ENCODE results near the gene GPR153.

The GPR153 gene

DNA sequence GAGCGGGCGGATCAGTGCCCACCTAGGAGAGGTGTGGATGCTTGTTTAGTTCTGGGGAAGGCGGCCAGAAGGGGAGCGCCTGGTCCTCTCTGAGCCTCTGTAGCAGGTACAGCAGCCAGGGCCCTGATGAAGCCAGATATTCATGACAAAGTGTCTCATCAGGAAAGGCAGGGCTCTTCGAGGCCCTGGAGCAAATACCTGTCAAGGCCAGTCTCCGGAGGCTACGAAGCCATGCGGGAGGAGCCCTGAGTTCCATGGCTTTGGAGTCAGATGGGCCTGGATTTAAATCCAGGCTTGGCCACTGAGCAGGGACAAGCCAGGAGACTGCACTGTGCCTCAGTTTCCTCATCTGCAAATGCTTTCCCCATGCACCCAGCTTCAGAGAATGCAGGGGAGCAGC, 25.4 kb upstream of the GPR153 start:
- no peak for DNase-seq

DNA sequence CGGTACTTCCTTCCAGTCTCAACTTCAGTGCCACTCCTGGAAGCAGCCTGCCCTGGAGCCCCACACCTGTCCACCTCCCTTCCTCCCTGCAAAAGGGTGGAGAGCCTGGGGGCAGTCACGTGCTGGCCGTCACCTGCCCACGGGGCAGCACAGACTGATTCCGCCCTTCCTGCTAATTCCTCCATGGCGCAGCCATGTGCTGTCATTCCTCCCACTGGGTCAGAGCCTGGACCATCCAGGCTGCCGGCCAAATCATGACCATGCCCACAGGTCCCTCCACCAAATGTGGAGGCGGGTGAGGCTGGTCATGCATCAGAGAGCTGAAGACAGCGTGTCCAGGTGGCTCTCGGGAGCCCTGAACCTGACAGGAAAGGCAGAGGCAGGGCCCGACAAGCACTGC, 24.4 kb upstream of the GPR153 start:
- DNase-seq: no peak

DNA sequence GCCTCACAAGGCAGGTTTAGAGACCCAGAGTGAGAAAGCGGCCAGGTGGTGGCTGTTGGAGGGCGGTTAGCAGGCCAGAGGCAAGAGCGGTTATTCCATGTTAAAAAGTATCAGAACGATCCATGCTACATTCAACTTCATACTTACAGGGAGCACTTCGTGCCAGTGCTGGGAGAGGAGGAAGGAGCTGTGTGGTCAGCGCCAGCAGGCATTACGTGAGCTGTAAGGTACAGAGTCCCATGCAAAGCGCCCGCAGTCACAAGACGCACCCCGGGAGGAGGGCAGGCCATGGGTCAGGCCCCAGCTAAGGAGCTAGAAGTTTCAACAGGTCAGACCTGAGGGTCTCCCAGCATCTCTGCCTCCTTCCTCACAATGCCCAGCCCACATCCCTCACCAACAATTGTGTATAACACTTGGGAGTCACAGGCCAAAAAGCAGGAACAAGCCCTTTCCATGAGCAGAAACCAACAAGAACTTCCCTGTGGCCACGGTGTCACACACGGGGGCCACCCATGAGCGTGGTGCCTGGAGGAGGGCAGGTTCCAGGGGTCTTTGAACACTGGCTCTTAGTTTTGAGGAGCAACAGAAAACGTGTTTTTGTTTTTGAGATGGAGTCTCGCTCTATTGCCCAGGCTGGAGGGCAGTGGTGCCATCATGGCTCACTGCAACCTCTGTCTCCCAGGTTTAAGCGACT, 21.8 kb upstream of the GPR153 start:
- DNase-seq: no peak

DNA sequence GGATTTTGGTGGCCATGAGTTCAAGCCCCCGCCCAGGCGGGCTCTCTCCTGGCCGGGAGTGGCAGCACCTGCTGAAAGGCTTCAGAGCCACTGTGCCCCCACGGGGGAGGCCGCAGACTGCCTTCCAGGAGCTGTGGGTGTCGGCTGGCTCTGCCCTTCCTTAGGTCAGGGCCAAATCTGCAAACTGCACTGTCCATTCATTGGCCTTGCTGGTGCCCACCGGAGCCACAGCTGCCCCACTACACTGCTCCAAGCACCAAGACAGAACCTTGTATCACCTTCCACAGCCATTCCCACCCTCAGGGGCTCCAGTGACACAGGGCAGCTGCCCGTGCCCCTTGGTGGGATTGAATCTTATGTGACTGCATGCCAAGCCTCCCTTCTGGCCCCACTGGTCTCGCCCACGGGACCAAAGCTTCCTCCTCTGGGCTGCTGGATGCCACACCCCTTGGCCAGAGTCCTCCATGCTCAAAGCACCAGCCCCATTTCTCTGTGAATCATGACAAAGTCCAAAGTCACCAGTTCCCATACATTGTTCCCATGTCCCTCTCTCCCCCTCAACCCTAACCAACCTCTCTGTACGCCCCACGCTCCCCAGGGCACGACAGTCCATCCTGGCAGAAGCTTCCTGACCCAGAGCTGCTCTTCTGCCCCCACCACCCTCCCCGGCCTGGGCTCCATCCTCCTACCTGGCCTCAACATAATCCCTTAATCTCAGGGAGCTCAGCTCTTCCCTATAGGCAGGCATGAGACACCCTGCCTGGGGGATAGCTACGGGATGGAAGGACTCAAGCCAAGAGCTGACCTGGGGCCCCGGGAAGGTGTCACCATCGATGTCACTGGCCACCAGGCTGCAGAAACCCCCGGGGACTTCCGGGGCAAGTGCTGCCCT, 20.9 kb upstream of the GPR153 start:
- no peak for DNase-seq

DNA sequence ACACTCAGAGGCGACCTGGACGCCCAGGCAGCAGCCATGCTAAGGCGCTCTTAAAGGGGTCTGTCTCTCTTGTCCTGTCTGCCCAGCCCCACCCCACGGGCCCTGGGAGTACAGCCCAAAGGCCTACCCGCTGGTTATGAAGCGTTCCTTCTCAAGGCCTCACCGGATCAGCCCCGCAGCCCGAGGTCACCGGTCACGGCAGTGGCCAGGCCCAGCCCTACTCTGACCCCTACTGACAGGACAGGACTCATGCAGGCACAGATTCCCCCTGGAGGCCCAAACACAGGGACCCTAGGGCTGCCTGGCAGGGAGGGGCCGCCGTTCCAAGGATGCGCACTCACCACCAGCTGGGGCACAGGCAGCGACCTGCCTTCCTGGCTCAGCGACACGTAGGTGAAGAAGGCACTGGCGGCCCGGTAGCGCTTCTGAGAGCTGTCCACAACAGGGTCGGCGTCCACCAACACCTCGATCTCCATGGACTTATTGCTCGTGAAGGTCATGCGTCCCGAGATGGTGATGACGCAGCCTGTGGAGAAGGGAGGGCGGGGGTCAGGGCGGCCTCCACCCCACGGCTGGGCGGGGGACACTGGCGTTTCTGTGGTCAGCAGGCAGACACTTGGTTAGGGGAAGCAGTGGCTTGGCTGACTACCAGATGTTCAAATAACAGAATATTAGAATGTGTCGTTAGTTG, 20.0 kb upstream of the GPR153 start:
- no peak for DNase-seq

DNA sequence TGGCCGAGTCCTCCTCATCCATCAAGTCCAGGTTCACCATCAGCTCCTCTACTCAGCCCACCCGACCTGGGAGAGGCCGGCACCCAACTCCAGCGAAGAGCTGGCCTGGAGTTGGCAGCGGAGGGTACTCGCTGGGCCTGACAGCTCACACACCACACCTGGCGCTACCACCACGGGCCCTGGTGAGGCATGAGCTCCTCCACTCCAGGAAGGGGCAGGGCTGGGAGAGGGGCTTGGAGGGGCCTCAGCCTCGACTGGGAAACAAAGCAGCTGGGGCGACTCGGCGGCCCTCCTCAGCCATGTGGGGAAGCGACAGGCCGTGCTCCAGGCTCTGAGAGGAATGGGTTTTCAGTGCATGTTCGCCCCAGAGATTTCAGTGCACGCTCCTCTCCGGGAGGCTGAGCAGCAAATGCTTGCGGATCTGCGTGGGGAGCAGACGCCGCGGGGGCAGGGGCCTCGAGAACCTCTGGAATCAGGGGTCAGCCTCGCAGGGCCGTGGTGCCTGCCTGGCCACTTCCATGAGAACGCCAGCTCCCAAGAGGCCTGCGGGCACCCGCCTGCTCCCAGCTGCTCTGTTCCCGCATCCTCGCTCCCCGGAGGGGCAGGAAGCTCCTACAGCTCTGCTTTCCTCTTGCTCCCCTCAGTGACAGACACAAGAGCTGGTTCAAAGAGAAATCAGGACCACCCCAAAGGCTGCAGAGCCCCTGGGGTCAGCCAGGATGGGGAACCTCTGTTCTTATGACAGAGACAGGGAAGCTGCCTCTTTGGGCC, 18.9 kb upstream of the GPR153 start:
- DNase-seq: no peak

DNA sequence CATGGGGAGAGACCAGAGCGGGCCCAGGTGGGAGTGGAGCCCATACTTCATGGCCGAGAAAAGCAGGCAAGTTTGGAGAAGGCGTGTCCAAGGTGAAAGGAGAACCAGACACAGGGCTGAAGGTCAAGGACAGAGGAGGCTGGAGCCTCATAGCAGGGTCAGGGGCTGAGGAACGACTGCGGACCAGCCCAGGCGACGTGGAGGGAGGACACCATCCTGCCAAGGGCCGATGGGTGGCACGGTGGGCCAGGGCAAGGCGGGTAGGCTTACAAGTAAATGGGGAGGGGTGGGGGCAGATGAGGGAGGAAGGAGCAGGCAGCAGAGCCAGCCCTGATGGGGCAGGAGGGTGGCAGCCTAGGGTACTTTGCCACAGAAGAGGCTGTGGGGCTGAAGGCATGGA, 18.2 kb upstream of the GPR153 start:
- no peak for DNase-seq

DNA sequence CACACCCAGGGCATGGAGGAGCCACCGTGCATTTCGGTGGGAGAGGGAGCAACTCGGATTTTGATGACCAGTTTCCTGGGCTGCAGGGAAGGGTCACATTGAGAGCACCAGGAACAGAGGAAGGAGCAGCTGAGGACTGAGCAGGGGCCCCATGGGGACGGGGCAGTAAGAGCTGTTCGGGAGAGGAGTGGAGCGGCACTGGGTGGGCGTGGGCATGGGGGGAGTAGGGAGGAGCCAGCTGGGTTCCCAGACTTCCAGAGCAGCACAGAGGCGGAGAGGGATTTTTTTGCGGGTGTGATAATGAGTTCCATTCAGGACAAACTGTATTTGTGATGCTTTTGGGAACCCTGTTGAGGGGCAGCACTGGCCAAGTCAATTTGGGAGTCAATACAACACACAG, 17.4 kb upstream of the GPR153 start:
- DNase-seq: no peak

DNA sequence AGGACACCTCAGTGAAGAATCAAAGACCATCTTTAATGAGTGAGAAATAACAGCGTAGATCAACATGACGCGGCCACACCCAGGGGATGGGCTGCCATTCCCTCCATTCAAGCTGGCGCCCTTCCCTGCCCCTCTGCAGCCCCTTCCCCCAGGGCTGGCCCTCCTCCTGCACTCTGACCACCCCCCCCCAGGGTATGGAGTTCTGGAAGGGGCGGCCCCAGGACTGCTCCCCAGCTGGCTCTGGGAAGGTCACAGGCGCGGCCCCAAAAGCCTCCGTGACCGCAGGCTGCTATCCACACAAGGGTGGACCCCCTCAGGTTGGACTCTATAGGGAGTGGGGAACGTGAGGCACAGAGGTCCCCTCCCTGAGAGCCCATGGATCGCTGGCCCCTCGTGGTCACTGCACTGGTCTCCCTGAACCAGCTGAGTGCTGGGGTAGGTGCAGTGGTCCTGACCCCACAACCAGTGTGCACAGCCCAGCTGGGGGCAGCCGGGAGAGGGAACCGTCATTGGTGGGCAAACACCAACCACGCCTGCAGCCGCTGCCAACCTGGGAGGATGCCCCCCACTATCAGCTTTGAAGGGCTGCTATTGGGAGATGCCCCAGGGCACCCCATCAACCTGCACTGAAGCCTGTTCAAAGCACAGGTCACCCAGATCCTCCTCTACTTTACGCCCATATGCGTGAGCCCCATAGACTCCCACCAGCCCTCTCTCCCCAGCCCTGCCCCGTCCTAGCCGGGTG, 16.1 kb upstream of the GPR153 start:
- DNase-seq: no peak

DNA sequence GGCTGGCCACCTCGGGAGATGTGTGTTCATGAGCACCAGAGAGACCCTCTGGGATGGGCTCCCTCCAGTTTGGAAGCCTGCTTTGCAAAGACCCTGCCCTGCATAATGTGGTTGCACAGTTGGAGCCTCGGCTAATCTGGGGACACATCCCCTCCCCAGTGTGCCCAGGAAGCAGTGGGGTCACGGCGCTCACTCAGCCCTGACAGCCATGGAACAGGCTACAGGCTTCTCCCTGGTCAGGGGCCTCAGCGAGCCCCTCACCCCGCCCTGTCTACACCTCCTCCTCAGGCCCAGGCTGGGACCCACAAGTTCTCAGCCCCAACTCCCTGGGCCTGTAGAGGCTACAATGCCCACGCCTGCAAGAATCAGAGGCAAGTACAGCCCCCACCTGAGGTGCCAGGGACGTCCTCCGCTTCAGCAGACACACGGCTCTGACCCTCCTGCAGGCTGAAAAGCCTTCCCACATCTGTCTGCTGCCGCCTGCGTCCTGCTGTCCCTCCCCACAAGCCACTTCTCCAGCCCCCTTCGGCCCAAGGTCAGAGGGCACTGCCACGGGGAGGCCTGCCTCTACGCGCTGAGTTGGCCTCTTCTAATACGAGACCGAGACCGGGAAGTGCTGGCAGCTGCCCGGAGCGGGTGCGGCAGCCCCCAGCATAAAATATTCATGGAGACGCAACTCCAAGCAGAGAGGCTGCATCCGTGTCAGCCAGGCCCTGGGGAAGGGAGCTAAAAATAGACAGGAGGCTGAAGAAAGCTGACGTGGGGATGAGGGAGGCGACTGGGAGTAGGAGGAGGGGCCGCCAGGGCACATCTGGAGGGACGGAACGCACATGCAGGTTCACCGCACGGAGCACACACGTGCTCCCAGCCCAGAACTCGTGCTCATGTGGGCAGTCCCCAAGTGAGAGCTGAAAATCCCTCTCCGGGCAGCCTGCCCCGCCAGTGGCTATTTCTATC, 15.2 kb upstream of the GPR153 start:
- no peak for DNase-seq

DNA sequence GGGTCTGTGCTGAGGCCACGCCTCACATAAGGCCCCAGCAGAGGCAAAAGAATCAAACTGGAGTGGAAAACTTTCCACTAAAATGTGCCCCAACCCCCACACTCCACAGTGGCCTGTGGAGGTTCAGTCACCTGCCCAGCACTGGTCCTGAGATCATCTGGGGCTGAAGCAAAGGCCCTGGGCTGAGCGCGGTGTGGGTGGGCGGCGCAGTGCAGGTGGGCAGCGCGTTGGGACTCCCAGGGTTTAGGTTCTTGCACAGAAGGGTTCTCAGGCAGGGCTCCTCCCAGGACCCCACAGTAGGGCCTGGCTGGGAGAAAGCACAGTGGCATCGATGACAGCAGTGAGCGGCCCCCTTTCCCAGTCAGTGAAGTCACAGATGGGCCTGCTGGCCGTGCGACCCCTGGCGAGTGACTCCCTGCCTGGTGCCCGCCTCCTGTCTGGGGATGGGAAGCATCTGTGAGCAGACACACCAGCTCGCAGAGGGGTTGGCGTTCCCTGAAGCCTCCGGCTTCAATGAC, 13.8 kb upstream of the GPR153 start:
- DNase-seq: no peak

DNA sequence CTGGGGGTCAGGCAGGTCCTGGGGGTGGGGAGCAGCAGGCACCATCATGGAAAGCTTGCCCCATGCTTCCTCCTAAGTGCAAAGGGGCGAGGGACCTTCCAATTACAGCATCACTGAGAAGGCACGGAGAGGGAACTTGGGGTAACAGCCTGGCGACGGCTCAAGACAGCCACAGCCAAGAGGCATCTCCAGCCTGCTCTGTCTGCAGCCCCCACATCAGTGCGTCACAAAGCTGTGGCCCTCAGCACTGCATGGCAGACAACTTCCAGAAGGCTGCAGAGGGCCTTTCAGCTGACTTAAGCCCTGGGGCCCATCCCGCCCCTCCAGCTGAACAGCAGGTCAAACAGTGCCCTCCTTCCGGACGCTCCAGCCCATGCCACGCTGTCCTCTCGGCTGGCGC, 13.2 kb upstream of the GPR153 start:
- DNase-seq: no peak

DNA sequence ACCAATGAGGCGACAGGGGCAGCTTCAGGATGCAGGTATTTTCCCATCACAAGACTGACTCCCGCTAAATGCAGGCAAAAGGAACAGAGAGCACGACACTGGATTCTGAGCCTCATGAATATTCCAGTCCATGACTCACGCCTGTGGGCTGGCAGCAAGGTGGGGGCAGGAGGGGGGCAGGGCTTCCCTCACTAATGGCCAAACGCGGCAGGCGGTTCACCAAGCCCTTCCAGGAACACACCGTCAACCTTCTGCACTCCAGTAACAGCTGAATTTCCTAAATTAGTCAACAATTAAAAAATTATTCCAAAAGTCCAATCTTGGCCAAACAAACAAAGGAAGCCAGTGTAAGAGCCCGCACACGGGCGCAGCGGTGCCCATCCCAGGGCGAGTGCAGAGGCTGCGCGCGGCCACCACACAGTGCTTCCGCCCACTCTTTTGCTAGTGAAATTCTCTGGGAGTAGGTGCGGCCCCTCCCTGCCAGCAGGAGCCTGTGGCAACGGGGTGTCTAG, 12.5 kb upstream of the GPR153 start:
- DNase-seq: peak in 1 of 2 experiments; percentile 10

DNA sequence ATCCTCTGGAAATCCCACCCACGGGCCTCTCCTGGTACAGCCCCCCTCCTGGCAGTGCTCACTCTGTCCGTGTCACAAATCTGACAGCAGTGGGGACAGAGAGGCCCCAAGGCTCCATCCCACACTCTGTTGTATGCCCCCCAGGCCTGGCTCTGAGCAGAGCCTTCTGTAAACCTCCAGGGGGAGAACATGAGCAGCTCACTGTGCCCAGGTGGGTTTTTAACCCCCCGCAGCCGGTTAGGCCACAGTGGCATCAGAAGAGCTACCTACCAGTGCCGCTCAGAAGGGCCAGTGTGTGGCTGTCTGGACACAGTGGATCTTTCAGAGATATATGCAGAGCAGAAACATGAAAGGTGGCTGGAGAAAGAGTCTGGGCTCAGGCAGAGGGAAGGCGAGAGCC, 12.0 kb upstream of the GPR153 start:
- DNase-seq: no peak

DNA sequence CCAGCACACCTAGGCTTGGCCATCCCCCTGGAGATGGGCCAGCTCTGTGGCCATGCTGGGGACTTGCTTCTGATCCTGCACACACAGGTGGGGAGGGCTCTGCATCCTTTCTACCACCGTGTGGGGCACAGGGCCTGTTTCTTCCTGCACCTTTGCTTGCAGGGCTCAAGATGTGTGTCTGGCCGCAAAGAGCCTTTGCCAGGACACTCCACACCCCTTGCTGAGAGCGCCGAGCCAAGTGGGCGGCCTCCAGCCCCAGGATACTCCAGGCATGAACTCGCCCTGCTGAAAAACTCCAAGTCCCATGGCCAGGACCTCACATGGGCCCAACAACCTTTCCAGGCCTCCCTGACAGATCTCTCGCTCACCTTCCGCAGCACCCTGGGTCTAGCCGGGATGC, 11.6 kb upstream of the GPR153 start:
- no peak for DNase-seq

DNA sequence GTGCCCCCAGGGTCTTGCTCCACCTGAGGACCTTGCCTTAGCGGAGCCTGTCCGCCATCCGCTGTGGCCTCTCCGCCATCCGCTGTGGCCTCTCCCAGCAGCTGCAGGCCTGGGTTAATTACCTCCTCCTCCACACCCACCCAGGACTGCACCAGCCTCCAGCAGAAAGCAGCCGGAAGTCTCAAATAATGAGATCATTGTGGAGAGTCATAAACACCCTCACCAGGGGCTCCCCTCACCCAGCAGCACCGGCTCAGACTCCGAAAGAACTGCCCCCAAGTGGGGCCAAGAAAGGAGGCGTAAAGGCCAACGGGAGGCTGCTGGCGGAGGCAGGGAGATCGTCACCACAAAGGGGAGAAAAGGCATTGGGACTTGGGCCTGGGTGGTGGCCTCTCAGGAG, 10.7 kb upstream of the GPR153 start:
- peak in 1 of 2 experiments; percentile 64 for DNase-seq

DNA sequence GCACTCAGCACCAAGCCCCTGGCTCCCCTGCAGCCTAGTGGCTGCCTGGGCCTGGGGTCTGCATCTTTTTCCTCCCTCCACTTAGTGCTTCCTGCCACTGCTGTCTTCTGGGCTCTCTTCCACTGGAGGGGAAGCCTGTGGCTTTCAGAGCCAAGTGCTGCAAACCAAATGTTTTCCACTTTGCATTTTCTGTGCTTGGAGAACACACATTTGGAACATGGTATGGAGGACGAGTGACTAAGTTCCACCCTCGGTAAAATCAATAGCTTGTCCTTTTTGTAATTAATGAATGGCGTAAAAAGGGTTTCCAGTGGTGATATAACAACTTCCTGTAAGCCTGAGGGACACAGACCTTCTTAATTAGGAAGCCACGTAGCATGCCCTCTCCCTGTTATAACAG, 10.1 kb upstream of the GPR153 start:
- DNase-seq: no peak

DNA sequence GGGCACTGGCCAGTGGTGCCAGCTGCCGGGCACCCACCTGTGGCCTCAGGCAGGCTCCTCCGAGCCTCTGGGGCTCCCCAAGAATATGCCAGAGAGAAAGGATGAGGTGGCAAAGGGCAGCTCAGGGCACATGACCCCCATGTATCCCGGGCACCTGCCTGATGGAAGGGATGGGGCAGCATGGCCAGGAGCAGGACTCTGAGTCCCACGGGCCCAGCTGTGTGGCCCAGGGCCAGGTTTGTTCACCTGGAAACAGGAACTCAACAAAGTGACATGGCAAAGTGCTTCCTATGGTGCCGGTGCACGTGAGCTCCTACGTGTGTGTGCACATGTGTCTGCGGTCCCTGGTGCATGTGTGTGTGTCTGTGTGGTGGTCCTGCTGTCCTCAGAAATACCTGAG, 9.5 kb upstream of the GPR153 start:
- DNase-seq: peak; percentile 40 to 59

DNA sequence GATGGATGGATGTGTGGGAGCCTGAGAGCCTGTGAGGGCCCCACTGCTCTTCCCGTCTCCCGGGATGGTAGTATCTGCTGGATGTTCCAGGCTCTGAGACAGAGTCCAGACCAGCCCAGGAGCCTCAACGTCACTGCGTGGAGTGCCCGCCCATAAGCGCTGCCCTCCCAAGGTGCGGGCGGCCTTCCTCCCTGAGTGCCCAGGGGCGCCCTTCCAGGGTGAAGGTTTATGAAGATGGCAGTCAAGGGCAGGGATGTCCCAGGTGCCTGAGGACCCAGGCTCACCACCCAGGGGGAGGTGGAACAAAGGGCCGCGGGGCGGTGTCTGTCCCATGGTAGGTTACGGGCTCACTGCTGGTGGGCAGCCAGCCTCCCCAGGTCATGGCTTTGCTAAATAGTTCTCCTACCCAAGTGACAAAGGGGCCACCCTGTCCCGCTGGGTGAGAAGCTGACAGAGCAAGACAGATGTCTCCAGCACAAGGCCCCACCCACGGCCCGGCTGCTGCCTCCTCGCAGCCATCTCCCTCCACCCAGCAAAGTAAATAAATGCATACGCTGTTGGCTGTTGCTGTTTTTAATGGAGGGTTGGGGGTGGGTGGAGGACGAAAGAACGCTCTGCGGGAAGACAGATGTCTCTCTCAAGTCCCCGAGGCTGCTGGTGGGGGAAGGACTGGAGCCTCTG, 9.0 kb upstream of the GPR153 start:
- DNase-seq: peak; percentile 46 to 64

DNA sequence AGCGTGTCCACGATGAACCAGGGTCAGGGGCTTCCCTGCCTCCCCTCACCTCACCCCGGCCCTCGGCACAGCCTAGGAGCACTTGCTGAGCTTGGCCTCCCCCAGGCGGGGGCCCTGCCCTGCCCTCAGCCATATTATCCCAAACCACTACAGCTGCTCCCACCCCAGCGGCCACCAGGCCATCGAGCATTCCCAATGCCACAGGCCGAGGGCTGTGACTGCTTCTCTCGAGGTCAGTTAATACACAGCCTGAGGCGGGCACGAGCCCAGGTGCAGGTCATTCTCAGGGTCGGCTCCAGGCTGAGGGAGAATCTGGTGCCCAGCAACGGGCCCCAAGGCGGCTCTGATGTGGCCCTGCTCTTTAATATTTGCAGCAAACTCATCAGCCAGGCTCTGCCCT, 8.4 kb upstream of the GPR153 start:
- no peak for DNase-seq
